ENCODE data around the gene ZNF565. TPM values are rescaled to one million over a fixed set of nuclear protein-coding genes. Genes with fewer than 3 reads are reported as not detected.

Gene ZNF565
- total and polyA plus RNA-seq, 2 of the 13 experiments (the other 11 are each of a cell fraction or from before 2014, with no cell fraction given): 1.8 to 5.2 TPM

- TF ChIP-seq KLF9 (CRISPR knock-in tag; IDR thresholded peaks at IDR 0.05; ENCODE audit: low read depth) (0 out of 2 replicates have a peak, but pooled peaks have one; percentile 20), DMAP1 (CRISPR knock-in tag; IDR thresholded peaks at IDR 0.05) (peak; percentile 14; the same call in 1 of the 2 replicates), IKZF5 (CRISPR knock-in tag; IDR thresholded peaks at IDR 0.05) (no peak), BRD4 (CRISPR knock-in tag; IDR thresholded peaks at IDR 0.05) (0 out of 2 replicates have a peak, but pooled peaks have one; percentile 11), ATF7-NPFF (CRISPR knock-in tag; IDR thresholded peaks at IDR 0.05; ENCODE audit: low read depth) (no peak), ZNF136 (CRISPR knock-in tag; IDR thresholded peaks at IDR 0.05; ENCODE audit: low read depth) (0 out of 2 replicates have a peak, but pooled peaks have one; percentile 5), CCDC6 (CRISPR knock-in tag; IDR thresholded peaks at IDR 0.05) (no peak), ZNF816 (CRISPR knock-in tag; IDR thresholded peaks at IDR 0.05; ENCODE audit: borderline replicate concordance) (peak; percentile 26; the same call in 1 of the 2 replicates), ZNF30 (CRISPR knock-in tag; IDR thresholded peaks at IDR 0.05) (no peak), SIX1 (CRISPR knock-in tag; IDR thresholded peaks at IDR 0.05; ENCODE audit: borderline replicate concordance) (0 out of 2 replicates have a peak, but pooled peaks have one; percentile 7), KAT7 (CRISPR knock-in tag; IDR thresholded peaks at IDR 0.05; ENCODE audit: borderline replicate concordance) (peak; percentile 71; the same call in 1 of the 2 replicates), HNRNPH1 (optimal IDR thresholded peaks at IDR 0.05; ENCODE audit: low read depth, low read length) (peak; percentile 93)
- TF ChIP-seq, protein P1, sequence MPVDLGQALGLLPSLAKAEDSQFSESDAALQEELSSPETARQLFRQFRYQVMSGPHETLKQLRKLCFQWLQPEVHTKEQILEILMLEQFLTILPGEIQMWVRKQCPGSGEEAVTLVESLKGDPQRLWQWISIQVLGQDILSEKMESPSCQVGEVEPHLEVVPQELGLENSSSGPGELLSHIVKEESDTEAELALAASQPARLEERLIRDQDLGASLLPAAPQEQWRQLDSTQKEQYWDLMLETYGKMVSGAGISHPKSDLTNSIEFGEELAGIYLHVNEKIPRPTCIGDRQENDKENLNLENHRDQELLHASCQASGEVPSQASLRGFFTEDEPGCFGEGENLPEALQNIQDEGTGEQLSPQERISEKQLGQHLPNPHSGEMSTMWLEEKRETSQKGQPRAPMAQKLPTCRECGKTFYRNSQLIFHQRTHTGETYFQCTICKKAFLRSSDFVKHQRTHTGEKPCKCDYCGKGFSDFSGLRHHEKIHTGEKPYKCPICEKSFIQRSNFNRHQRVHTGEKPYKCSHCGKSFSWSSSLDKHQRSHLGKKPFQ (CRISPR knock-in tag; IDR thresholded peaks at IDR 0.05; ENCODE audit: insufficient replicate concordance): peak; percentile 1
- TF ChIP-seq, protein P2, sequence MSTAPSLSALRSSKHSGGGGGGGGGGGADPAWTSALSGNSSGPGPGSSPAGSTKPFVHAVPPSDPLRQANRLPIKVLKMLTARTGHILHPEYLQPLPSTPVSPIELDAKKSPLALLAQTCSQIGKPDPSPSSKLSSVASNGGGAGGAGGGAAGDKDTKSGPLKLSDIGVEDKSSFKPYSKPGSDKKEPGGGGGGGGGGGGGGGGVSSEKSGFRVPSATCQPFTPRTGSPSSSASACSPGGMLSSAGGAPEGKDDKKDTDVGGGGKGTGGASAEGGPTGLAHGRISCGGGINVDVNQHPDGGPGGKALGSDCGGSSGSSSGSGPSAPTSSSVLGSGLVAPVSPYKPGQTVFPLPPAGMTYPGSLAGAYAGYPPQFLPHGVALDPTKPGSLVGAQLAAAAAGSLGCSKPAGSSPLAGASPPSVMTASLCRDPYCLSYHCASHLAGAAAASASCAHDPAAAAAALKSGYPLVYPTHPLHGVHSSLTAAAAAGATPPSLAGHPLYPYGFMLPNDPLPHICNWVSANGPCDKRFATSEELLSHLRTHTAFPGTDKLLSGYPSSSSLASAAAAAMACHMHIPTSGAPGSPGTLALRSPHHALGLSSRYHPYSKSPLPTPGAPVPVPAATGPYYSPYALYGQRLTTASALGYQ (CRISPR knock-in tag; IDR thresholded peaks at IDR 0.05): no peak
- TF ChIP-seq, protein P3, sequence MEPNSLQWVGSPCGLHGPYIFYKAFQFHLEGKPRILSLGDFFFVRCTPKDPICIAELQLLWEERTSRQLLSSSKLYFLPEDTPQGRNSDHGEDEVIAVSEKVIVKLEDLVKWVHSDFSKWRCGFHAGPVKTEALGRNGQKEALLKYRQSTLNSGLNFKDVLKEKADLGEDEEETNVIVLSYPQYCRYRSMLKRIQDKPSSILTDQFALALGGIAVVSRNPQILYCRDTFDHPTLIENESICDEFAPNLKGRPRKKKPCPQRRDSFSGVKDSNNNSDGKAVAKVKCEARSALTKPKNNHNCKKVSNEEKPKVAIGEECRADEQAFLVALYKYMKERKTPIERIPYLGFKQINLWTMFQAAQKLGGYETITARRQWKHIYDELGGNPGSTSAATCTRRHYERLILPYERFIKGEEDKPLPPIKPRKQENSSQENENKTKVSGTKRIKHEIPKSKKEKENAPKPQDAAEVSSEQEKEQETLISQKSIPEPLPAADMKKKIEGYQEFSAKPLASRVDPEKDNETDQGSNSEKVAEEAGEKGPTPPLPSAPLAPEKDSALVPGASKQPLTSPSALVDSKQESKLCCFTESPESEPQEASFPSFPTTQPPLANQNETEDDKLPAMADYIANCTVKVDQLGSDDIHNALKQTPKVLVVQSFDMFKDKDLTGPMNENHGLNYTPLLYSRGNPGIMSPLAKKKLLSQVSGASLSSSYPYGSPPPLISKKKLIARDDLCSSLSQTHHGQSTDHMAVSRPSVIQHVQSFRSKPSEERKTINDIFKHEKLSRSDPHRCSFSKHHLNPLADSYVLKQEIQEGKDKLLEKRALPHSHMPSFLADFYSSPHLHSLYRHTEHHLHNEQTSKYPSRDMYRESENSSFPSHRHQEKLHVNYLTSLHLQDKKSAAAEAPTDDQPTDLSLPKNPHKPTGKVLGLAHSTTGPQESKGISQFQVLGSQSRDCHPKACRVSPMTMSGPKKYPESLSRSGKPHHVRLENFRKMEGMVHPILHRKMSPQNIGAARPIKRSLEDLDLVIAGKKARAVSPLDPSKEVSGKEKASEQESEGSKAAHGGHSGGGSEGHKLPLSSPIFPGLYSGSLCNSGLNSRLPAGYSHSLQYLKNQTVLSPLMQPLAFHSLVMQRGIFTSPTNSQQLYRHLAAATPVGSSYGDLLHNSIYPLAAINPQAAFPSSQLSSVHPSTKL (CRISPR knock-in tag; IDR thresholded peaks at IDR 0.05): 0 out of 2 replicates have a peak, but pooled peaks have one; percentile 7
These were observed 1.0 kb upstream of the ZNF565 start (continued) for GRCh38 chr19:36215276-36216123.

Data from HepG2 (cell line).